GM13976 (cell line): ENCODE data around the gene ECM1.
A peak's percentile ranks its signal among the peaks of the same experiment; 100 is the strongest.

Experiments
- DNase-seq: peaks from one replicate; pipeline ENCODE4 v3.0.0; 2012; ENCODE audit warnings: low spot score
- CTCF ChIP-seq: IDR thresholded peaks from 2 replicates; pipeline ENCODE4 v1.5.1; 2012; ENCODE audit warnings: borderline replicate concordance, mild to moderate bottlenecking; ENCODE audit not compliant: insufficient read depth; ENCODE audit errors: extremely low read depth, missing control alignments, control extremely low read depth
- in situ Hi-C: fragments of 300-500 bp; cut with MboI; formaldehyde crosslinking; loops from one replicate; pipeline ENCODE4 v1.12.0; 2022; ENCODE audit warnings: low sequenced_read_pairs, mixed read lengths, inconsistent platforms; ENCODE audit not compliant: unreplicated experiment

The ECM1 gene

GRCh38 chr1:150546294-150546937, 38.5 kb downstream of the ECM1 start:
- TF ChIP-seq CTCF: no peak
- in situ Hi-C loops: no loop called here
- no peak for DNase-seq

GRCh38 chr1:150548324-150548631, 40.4 kb downstream of the ECM1 start:
- TF ChIP-seq CTCF: no peak
- no peak for DNase-seq
- in situ Hi-C loops: no loop called here

- TF ChIP-seq CTCF: no peak
- DNase-seq: peak; percentile 79
- in situ Hi-C loops: no loop called here
These were observed 41.0 kb downstream of the ECM1 start, which contains the start of gene ADAMTSL4 for GRCh38 chr1:150548632-150549495. Gene ADAMTSL4 (plus strand): TSS chr1:150549408. CDS start chr1:150552289, 2,881 bp downstream.

- no peak for DNase-seq
- no peak for TF ChIP-seq CTCF
- in situ Hi-C loops: no loop called here
These were observed 41.8 kb downstream of the ECM1 start for GRCh38 chr1:150549496-150550221.

GRCh38 chr1:150550222-150551050, 42.5 kb downstream of the ECM1 start:
- no peak for DNase-seq

More at GRCh38 chr1:150550222-150551050, 42.5 kb downstream of the ECM1 start:
- TF ChIP-seq CTCF: no peak
- in situ Hi-C loops: no loop called here
